Measurements from ENCODE around the gene PICK1. TPM values are rescaled to one million over a fixed set of nuclear protein-coding genes. Genes with fewer than 3 reads are reported as not detected.
"Not testable (repeated sequence)": the region's sequence is repeated elsewhere in the genome, so short reads cannot be mapped to it uniquely, and the experiment has no call there.

PICK1 gene
- total RNA-seq, 2 experiments from 2014 or later, result 13.9 to 14.9 TPM

DNA sequence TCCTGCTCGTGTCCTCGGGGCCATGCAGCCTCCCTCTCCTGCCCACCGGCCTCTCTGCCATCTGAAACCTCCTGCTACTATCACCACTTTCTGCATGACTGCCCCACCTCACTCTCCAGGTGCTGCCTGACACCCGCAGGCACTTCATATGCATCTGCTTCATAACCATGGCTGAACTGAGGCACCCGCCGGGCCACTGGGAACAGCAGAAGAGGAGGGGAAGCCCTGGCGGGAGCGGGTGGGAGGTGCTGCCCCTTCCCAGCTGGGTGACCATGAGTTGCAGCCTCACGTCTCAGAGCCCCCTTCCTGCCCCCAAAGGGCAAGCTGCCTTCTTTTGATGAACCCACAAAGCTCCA is 21.7 kb upstream of the PICK1 start:
- CTCF ChIA-PET, result no interaction called here

DNA sequence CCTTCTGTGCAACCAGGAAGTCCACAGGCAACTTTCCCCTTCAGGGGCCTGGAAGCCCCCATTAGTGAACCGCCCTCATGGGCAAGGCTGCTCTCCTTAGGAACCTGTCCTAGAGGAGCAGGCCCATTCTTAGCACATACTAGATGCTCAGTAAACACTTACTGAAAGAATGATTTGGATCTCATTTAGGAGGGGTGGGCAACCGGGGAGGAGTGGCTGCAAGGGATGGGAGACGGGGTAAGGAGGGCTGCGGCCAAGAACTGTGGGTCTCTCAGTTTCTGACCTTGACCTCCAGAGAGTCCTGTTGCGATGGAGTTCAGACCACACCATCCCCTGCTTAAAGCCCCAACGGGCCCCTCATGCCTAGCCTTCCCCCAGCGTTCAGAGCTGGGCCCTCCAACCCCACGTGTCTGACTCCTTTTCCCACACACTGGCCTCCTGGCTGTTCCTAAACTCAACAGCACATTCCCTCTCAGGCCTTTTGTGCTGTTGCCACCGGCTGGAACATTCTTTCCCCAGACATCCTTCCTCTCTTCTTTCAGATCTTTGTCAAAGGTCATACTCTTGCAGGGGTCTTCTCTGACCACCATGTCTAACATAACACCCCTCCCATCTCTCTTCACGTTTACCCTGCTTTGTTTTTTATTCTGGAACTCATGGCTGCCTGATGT is 20.7 kb upstream of the PICK1 start:
- DNase-seq, result no peak
- Mint-ChIP-seq H3K27me3 (no peaks in the 10 kb centered on the region), H3K4me1 (ENCODE audit: low read depth) (no peaks in the 10 kb centered on the region), H3K36me3 (ENCODE audit: low read depth) (no peaks in the 10 kb centered on the region), H3K4me3 (no peak overlapping the region), H3K9me3 (no peaks in the 10 kb centered on the region), H3K27ac (no peak overlapping the region)
- CTCF ChIA-PET, result no interaction called here
- TF ChIP-seq, protein P1, sequence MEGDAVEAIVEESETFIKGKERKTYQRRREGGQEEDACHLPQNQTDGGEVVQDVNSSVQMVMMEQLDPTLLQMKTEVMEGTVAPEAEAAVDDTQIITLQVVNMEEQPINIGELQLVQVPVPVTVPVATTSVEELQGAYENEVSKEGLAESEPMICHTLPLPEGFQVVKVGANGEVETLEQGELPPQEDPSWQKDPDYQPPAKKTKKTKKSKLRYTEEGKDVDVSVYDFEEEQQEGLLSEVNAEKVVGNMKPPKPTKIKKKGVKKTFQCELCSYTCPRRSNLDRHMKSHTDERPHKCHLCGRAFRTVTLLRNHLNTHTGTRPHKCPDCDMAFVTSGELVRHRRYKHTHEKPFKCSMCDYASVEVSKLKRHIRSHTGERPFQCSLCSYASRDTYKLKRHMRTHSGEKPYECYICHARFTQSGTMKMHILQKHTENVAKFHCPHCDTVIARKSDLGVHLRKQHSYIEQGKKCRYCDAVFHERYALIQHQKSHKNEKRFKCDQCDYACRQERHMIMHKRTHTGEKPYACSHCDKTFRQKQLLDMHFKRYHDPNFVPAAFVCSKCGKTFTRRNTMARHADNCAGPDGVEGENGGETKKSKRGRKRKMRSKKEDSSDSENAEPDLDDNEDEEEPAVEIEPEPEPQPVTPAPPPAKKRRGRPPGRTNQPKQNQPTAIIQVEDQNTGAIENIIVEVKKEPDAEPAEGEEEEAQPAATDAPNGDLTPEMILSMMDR (IDR thresholded peaks at IDR 0.05), result no peak
- ATAC-seq, result no peak
- intact Hi-C loops (cut with micrococcal nuclease), result no loop called here
- POLR2A ChIA-PET, result no interaction called here

More for the DNA sequence above, 21.7 kb upstream of the PICK1 start:
- Mint-ChIP-seq H3K9me3 (no peaks in the 10 kb centered on the region), H3K27ac (no peak overlapping the region), H3K36me3 (ENCODE audit: low read depth) (no peaks in the 10 kb centered on the region), H3K27me3 (no peaks in the 10 kb centered on the region), H3K4me3 (no peak overlapping the region), H3K4me1 (ENCODE audit: low read depth) (no peaks in the 10 kb centered on the region)
- TF ChIP-seq, protein P1 (IDR thresholded peaks at IDR 0.05), result no peak
- no peak for DNase-seq
- POLR2A ChIA-PET, result no interaction called here
- intact Hi-C loops (cut with micrococcal nuclease), result no loop called here
- no peak for ATAC-seq

DNA sequence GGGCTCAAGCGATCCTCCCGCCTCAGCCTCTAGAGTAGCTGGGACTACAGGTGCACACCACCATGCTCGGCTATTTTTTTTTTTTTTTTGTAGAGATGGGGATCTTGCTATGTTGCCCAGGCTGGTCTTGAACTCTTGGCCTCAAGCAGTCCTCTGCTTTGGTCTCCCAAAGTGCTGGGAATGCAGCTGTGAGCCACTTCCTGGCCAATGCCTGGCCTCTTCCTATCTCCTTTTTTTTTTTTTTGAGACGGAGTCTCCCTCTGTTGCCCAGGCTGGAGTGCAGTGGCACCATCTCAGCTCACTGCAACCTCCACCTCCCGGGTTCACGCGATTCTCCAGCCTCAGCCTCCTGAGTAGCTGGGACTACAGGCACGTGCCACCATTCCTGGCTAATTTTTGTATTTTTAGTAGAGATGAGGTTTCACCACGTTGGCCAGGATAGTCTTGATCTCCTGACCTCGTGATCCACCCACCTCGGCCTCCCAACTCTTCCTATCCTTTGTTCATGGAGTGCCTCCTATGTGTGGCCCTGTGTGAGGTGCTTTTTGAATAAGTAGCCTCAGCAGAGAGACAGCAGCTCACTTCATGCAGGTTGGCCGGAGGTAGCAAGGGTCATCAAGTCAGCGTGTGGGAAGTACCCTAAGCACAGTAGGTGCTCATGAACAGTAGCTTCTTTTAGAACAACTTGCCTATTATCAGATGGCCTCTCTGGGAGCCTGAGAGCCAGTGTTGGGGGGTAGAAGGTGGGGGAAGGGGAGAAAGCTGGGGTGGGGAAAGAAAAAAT is 19.6 kb upstream of the PICK1 start:
- DNase-seq; ATAC-seq; intact Hi-C loops (cut with micrococcal nuclease); H3K36me3 Mint-ChIP-seq (ENCODE audit: low read depth); H3K4me1 Mint-ChIP-seq (ENCODE audit: low read depth); H3K9me3 Mint-ChIP-seq; H3K27ac Mint-ChIP-seq; H3K27me3 Mint-ChIP-seq; H3K4me3 Mint-ChIP-seq: not testable (repeated sequence)
- ChIA-PET POLR2A (interaction anchor here (0.6 kb wide), 1 partner anchor 31 kb away, joined by 3 read pairs; no protein-coding TSS in a partner anchor), CTCF (interaction anchor here (1.0 kb wide), 1 partner anchor 14 kb away, joined by 3 read pairs; no protein-coding TSS in a partner anchor)

DNA sequence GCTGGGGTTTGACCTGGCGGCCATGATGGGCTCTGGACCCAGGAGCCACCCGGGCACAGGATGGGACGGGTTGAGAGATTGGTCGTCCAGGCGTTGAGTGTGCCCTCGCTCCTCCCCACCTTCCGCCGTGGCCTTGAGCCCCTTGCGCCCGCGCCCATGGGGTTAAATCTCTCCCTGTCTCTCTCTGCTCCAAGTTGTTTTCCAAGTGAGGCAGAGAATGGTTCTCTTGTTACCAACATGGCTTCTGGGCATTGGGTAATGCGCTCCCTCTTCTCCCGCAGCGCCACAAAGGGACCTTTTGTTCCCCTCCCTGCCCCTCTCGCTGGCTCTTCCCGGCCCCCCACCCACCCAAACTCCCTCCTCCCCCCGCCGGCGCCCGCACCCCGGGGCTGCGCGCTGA is 18.8 kb upstream of the PICK1 start:
- Mint-ChIP-seq H3K9me3 (no peaks in the 10 kb centered on the region), H3K27me3 (no peaks in the 10 kb centered on the region), H3K27ac (no peak overlapping the region), H3K4me3 (no peak overlapping the region), H3K4me1 (ENCODE audit: low read depth) (no peaks in the 10 kb centered on the region), H3K36me3 (ENCODE audit: low read depth) (no peaks in the 10 kb centered on the region)
- CTCF ChIA-PET, result interaction anchor here (1.0 kb wide), 1 partner anchor 13 kb away, joined by 3 read pairs; no protein-coding TSS in a partner anchor
- POLR2A ChIA-PET, result no interaction called here
- DNase-seq (no peak), ATAC-seq (no peak)
- intact Hi-C loops (cut with micrococcal nuclease), result no loop called here
- TF ChIP-seq, protein P1 (IDR thresholded peaks at IDR 0.05), result no peak

DNA sequence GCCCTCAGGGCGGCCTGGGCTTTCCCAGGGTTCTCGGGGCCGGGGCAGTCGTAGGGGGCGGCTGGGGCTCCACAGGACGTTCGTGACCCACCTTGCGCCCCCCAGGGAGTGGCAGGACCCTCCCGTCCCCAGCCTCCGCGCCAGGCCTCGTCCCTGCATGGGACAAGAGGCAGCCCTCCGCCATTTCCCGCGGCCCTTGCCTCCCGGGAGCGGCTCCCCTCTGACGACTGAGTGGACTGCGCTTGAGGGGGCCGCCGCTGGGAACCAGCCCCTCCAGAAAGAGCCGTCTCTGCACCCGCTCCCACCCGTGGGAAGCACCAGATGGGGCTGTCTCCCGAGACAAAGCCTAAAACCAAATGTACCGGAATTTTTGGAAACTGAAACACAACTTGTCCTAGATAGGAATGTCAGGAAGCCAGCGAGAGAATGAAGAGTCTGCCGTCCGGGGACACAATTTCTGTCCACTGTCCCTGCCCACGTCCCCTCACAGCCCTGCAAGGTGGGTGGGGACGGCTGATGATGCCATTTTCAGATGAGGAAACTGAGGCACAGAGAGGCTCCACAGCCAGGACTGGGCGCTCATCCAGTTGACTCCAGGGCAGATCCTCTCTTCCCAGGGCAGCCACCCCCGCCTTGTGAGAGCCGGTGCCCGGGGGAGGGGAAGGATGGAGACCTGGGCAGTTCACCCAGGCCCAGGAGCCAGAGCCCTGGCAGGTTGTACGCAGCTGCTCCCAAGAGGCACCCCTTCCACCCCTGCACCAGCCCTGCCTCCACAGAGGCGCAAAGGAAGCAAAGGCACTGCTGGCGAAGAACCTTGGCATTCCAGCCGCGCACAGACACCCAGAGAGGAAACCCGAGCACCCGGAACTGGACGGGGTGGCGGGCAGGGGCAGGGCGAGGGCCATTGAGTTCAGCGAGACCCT is 18.1 kb upstream of the PICK1 start:
- ATAC-seq (no peak), DNase-seq (no peak)
- H3K36me3 Mint-ChIP-seq (ENCODE audit: low read depth), result no peaks in the 10 kb centered on the region
- H3K9me3 Mint-ChIP-seq, result no peaks in the 10 kb centered on the region
- TF ChIP-seq, protein P1 (IDR thresholded peaks at IDR 0.05), result no peak
- H3K4me1 Mint-ChIP-seq (ENCODE audit: low read depth), result no peaks in the 10 kb centered on the region
- intact Hi-C loops (cut with micrococcal nuclease), result no loop called here
- no peaks in the 10 kb centered on the region for H3K27me3 Mint-ChIP-seq
- H3K4me3 Mint-ChIP-seq, result no peak overlapping the region
- ChIA-PET POLR2A (no interaction called here), CTCF (interaction anchor here (1.3 kb wide), 1 partner anchor 13 kb away, joined by 10 read pairs; no protein-coding TSS in a partner anchor)
- no peak overlapping the region for H3K27ac Mint-ChIP-seq
